ENCODE data around the gene MAGEC3.

Gene MAGEC3

GRCh38 chrX:141945426-141945825, 107.3 kb downstream of the MAGEC3 start:
- no peak for DNase-seq (ENCODE audit: low spot score)

GRCh38 chrX:141947350-141947749, 109.2 kb downstream of the MAGEC3 start:
- DNase-seq (ENCODE audit: low spot score) = no peak
